ENCODE results near the gene C5orf63. TPM values are rescaled to one million over a fixed set of nuclear protein-coding genes. Genes with fewer than 3 reads are reported as not detected.

The C5orf63 gene
- total and polyA plus RNA-seq, 9 donors = 1.7 to 6.6 (median 3.5) TPM

- 85 to 92% (median 91%) methylated on average over 2 of the region's 2 CpGs for WGBS, 3 donors
- Histone ChIP-seq H3K4me3 (no peak overlapping the region), H3K9me3 (no peaks in the 10 kb centered on the region), H3K27ac (no peak overlapping the region), H3K4me1 (ENCODE audit: insufficient read depth) (no peaks in the 10 kb centered on the region), H3K36me3 (no peaks in the 10 kb centered on the region), H3K27me3 (no peaks in the 10 kb centered on the region)
- no peak for DNase-seq
- TF ChIP-seq CTCF (IDR thresholded peaks at IDR 0.05) = no peak
- no peak for TF ChIP-seq EP300 (IDR thresholded peaks at IDR 0.05)
- no peak for TF ChIP-seq POLR2A (IDR thresholded peaks at IDR 0.05)
- intact Hi-C loops (cut with DNase I) = no loop called here
Observed at GRCh38 chr5:127086589-127086988, 13.3 kb upstream of the C5orf63 start.

DNA sequence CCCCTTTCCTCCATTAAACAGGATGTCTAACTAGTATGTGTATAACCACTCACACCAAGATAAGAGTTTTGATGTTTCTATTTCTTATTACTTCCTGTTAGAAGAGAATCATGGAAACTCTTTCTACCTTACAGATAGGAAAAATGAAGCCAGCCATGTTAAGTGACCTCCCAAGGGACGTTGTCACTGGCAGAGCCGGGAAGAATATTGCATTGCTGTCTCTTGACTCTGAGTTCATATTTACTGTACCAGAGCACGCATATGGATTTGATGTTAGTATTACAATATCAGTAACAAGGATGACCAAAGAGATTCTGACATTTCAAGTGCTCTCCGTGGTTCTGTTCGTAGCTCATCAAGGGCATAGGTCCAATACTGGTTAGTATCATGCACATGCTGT is 12.5 kb upstream of the C5orf63 start:
- Histone ChIP-seq H3K4me1 (ENCODE audit: insufficient read depth) (no peaks in the 10 kb centered on the region), H3K9me3 (no peaks in the 10 kb centered on the region), H3K4me3 (no peak overlapping the region), H3K36me3 (no peaks in the 10 kb centered on the region), H3K27ac (no peak overlapping the region), H3K27me3 (no peaks in the 10 kb centered on the region)
- no peak for TF ChIP-seq CTCF (IDR thresholded peaks at IDR 0.05)
- no peak for TF ChIP-seq POLR2A (IDR thresholded peaks at IDR 0.05)
- TF ChIP-seq EP300 (IDR thresholded peaks at IDR 0.05) = no peak
- no peak for DNase-seq
- 83 to 86% (median 85%) methylated on average over 5 of the region's 5 CpGs for WGBS, 3 donors
- intact Hi-C loops (cut with DNase I) = no loop called here

DNA sequence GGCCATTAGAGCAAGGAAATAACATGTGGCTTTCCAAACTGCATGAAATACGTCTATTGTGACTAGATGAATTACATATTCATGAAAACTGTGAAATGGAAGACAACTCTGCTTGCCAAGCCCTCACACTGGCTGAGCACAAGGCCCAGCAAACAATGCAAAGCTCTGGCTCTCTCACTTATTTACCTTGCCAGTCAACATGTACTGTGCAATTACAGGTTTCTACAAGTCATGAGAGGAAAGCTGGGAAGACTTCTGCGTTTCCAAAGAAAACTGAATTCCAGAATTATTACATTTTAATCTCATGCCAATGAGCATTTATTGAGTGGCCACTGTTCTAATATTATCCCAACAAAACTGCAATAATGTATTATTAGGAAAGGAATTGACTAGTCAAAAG is 12.1 kb upstream of the C5orf63 start:
- intact Hi-C loops (cut with DNase I) = no loop called here
- Histone ChIP-seq H3K9me3 (no peaks in the 10 kb centered on the region), H3K27me3 (no peaks in the 10 kb centered on the region), H3K4me1 (ENCODE audit: insufficient read depth) (no peaks in the 10 kb centered on the region), H3K27ac (no peak overlapping the region), H3K4me3 (no peak overlapping the region), H3K36me3 (no peaks in the 10 kb centered on the region)
- TF ChIP-seq CTCF (IDR thresholded peaks at IDR 0.05) (no peak), POLR2A (IDR thresholded peaks at IDR 0.05) (no peak), EP300 (IDR thresholded peaks at IDR 0.05) (no peak)
- 80 to 87% (median 86%) methylated on average over 2 of the region's 2 CpGs for WGBS, 3 donors
- DNase-seq = no peak

GRCh38 chr5:127084656-127085055 is 11.4 kb upstream of the C5orf63 start:
- H3K4me1 ChIP-seq (ENCODE audit: insufficient read depth) = no peaks in the 10 kb centered on the region
- H3K4me3 ChIP-seq = no peak overlapping the region
- H3K27me3 ChIP-seq = no peaks in the 10 kb centered on the region
- H3K36me3 ChIP-seq = no peaks in the 10 kb centered on the region
- H3K27ac ChIP-seq = no peak overlapping the region
- intact Hi-C loops (cut with DNase I) = no loop called here
- TF ChIP-seq CTCF (IDR thresholded peaks at IDR 0.05) (no peak), POLR2A (IDR thresholded peaks at IDR 0.05) (no peak), EP300 (IDR thresholded peaks at IDR 0.05) (no peak)
- 88 to 95% (median 91%) methylated on average over 3 of the region's 3 CpGs for WGBS, 3 donors
- no peaks in the 10 kb centered on the region for H3K9me3 ChIP-seq
- no peak for DNase-seq

DNA sequence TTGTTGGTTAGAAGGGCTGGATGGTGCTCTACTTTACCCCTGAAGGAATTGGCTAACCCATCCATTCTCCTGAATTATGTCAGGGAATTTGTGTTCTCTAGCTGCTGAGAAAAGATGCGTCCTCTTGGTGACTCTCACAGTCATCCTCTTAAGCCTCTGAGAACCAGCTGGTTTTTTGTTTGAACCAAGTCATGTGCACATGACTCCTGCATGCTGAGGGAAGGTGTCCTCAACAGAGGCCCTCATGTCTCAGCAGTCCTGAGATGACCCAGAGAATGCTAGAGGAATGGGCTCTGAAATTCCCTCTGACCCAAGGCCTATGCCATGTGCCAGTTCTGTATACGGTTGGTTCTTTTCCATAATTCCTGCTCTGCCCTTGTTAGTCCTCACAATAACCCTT is 10.4 kb upstream of the C5orf63 start:
- no peak overlapping the region for H3K27ac ChIP-seq
- no peak for DNase-seq
- no peaks in the 10 kb centered on the region for H3K9me3 ChIP-seq
- intact Hi-C loops (cut with DNase I) = no loop called here
- WGBS, 3 donors = 95 to 98% (median 98%) methylated on average over 2 of the region's 2 CpGs
- H3K36me3 ChIP-seq = no peaks in the 10 kb centered on the region
- TF ChIP-seq CTCF (IDR thresholded peaks at IDR 0.05) = no peak
- no peak for TF ChIP-seq POLR2A (IDR thresholded peaks at IDR 0.05)
- no peak for TF ChIP-seq EP300 (IDR thresholded peaks at IDR 0.05)
- H3K4me3 ChIP-seq = no peak overlapping the region
- H3K27me3 ChIP-seq = no peaks in the 10 kb centered on the region
- no peaks in the 10 kb centered on the region for H3K4me1 ChIP-seq (ENCODE audit: insufficient read depth)
